GM21381 (cell line): ENCODE data around the gene ARSD.

Source experiments
- ATAC-seq: cut with Tn5 transposase; IDR thresholded peaks from one replicate; pipeline ENCODE4 v1.9.1; 2021; ENCODE audit warnings: mild to moderate bottlenecking, moderate library complexity; ENCODE audit not compliant: unreplicated experiment

Gene ARSD

DNA sequence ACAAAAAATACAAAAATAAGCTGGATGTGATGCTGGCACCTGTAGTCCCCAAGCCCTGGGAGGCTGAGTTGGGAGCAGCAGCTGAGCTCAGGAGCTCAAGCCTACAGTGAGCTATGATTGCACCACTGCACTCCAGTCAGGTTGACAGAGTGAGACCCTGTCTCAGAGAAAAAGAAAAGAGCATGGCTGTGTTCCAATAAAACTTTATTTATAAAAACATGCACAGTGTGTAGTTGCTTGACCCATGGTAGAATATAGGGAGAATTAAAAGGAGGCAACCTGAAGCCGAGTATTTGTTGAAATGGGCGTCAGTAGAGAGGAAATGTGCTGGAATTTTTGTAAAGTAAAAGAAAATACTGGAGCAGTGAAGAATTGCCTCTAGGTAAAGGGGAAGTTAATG lies 73.4 kb downstream of the ARSD start:
- ATAC-seq: no peak

DNA sequence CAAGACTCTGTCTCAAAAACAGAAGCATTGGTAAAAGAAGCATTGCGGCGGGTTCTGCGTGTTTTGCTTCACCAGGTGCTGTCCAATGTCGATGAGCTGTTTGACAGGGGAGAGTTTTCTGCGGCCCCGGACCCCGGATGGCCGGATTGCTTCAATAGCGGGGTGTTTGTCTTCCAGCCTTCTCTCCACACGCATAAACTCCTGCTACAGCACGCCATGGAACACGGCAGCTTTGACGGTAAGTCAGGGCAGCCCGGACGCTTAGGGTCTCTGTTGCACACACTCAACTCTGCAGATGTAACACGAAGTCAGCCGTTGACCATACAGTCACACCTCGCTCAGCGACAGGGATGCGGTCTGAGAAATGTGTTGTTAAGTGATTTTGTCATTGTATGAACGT lies 74.2 kb downstream of the ARSD start:
- ATAC-seq: no peak
